KMS-11 (cell line): ENCODE results near the gene CCDC183.
"Not testable (repeated sequence)": the region's sequence is repeated elsewhere in the genome, so short reads cannot be mapped to it uniquely, and the experiment has no call there.

ENCODE experiments used
- H2AFZ ChIP-seq: fragments of 200-600 bp; sonication (generic); 2 replicates; pipeline ENCODE4 v1.6.1; 2016; ENCODE audit warnings: antibody characterized with exemption, mixed run types, low read depth
- H3K27ac ChIP-seq: fragments of 200-600 bp; sonication (generic); 2 replicates; pipeline ENCODE4 v1.6.1; 2016; ENCODE audit warnings: mild to moderate bottlenecking, mixed run types
- H3K27me3 ChIP-seq: fragments of 200-600 bp; sonication (generic); 2 replicates; pipeline ENCODE4 v1.6.1; 2017; ENCODE audit warnings: mild to moderate bottlenecking, low read depth, mixed run types, moderate library complexity; ENCODE audit not compliant: insufficient read depth
- H3K36me3 ChIP-seq: fragments of 200-600 bp; sonication (generic); 2 replicates; pipeline ENCODE4 v1.6.1; 2017; ENCODE audit warnings: mild to moderate bottlenecking, mixed run types; ENCODE audit not compliant: insufficient read depth
- H3K4me1 ChIP-seq: fragments of 200-600 bp; sonication (generic); 2 replicates; pipeline ENCODE4 v1.6.1; 2016; ENCODE audit warnings: mild to moderate bottlenecking, low read depth, mixed run types; ENCODE audit not compliant: poor library complexity, severe bottlenecking
- H3K4me2 ChIP-seq: fragments of 200-600 bp; sonication (generic); 2 replicates; pipeline ENCODE4 v1.7.0; 2016; ENCODE audit warnings: mild to moderate bottlenecking, mixed run types
- H3K4me3 ChIP-seq: fragments of 200-600 bp; sonication (generic); IDR thresholded peaks from 2 replicates; pipeline ENCODE4 v1.6.1; 2017; ENCODE audit warnings: low read depth, low read length, mixed read lengths; ENCODE audit not compliant: insufficient read depth
- H3K79me2 ChIP-seq: fragments of 200-600 bp; sonication (generic); 2 replicates; pipeline ENCODE4 v1.6.1; 2016; ENCODE audit warnings: low read depth, mixed run types; ENCODE audit not compliant: insufficient read depth
- H3K9ac ChIP-seq: fragments of 200-600 bp; sonication (generic); 2 replicates; pipeline ENCODE4 v1.6.1; 2016; ENCODE audit warnings: mild to moderate bottlenecking, mixed run types
- H4K20me1 ChIP-seq: fragments of 200-600 bp; sonication (generic); 2 replicates; pipeline ENCODE4 v1.6.1; 2016; ENCODE audit warnings: mild to moderate bottlenecking, mixed run types; ENCODE audit not compliant: insufficient read depth
- CTCF ChIP-seq: fragments of 200-600 bp; sonication (generic); conservative IDR thresholded peaks from 2 replicates; pipeline ENCODE4 v1.6.1; 2017; ENCODE audit warnings: low read depth, mild to moderate bottlenecking, antibody characterized with exemption, low read length, moderate library complexity, mixed read lengths

CCDC183 gene

GRCh38 chr9:136835162-136835931 is 39.2 kb downstream of the CCDC183 start:
- TF ChIP-seq CTCF: no peak
- Histone ChIP-seq H4K20me1 (no peaks in the 10 kb centered on the region), H3K79me2 (no peaks in the 10 kb centered on the region), H3K4me2 (no peak overlapping the region), H3K4me1 (no peaks in the 10 kb centered on the region), H3K36me3 (no peaks in the 10 kb centered on the region), H3K27me3 (no peaks in the 10 kb centered on the region), H3K9ac (no peak overlapping the region), H3K27ac (no peak overlapping the region), H2AFZ (no peak overlapping the region), H3K4me3 (no peak overlapping the region)

- Histone ChIP-seq H2AFZ (no peak overlapping the region), H3K9ac (no peak overlapping the region), H3K4me1 (peaks cover 8% of the 10 kb centered on the region), H3K79me2 (no peaks in the 10 kb centered on the region), H4K20me1 (no peaks in the 10 kb centered on the region), H3K4me2 (no peak overlapping the region), H3K27me3 (no peaks in the 10 kb centered on the region), H3K4me3 (no peak overlapping the region), H3K36me3 (no peaks in the 10 kb centered on the region), H3K27ac (no peak overlapping the region)
- TF ChIP-seq CTCF: no peak
Measured at GRCh38 chr9:136835932-136836904, 40.1 kb downstream of the CCDC183 start.

GRCh38 chr9:136837146-136837855 is 41.2 kb downstream of the CCDC183 start:
- no peaks in the 10 kb centered on the region for H3K36me3 ChIP-seq
- no peak overlapping the region for H2AFZ ChIP-seq
- no peaks in the 10 kb centered on the region for H4K20me1 ChIP-seq
- no peak for TF ChIP-seq CTCF
- H3K4me3 ChIP-seq: no peak overlapping the region
- H3K27ac ChIP-seq: no peak overlapping the region
- peaks cover 18% of the 10 kb centered on the region for H3K4me1 ChIP-seq
- no peaks in the 10 kb centered on the region for H3K79me2 ChIP-seq
- H3K4me2 ChIP-seq: no peak overlapping the region
- no peak overlapping the region for H3K9ac ChIP-seq
- H3K27me3 ChIP-seq: no peaks in the 10 kb centered on the region

GRCh38 chr9:136837856-136838277 is 41.7 kb downstream of the CCDC183 start:
- not testable (repeated sequence) for H3K79me2 ChIP-seq, H3K9ac ChIP-seq, H3K4me3 ChIP-seq, H3K27me3 ChIP-seq, H2AFZ ChIP-seq, H3K27ac ChIP-seq, H3K36me3 ChIP-seq, H4K20me1 ChIP-seq, H3K4me2 ChIP-seq
- H3K4me1 ChIP-seq: peaks cover 18% of the 10 kb centered on the region
